ENCODE results near the gene SEC24C. TPM values are rescaled to one million over a fixed set of nuclear protein-coding genes. Genes with fewer than 3 reads are reported as not detected.

The SEC24C gene
- total RNA-seq, 2 donors from 2014 or later: 63.2 to 71.4 TPM

DNA sequence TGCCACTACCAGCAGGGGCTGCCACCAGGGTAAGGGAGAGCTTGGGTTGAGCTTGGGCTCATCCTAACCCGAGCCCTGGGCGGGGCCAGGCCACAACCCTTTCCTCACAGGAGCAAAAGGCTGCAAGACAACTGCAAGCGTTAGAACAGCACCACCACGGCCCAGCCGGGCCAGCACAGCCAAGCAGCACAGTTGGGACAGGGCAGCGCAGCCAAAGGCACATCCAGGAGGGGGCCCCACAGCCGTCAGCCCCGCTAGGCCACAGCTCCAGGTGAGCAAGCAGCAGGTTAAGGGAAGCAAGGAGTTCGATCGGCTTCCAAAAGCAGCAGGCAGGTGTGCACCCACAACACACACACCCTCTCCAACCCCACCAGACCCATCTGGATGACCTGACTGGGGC lies 74.2 kb downstream of the SEC24C start:
- Mint-ChIP-seq H3K9me3 (no peaks in the 10 kb centered on the region), H3K27ac (no peak overlapping the region), H3K36me3 (ENCODE audit: low read depth) (peaks cover 18% of the 10 kb centered on the region), H3K27me3 (ENCODE audit: insufficient read depth) (peaks cover 25% of the 10 kb centered on the region), H3K4me1 (peaks cover 40% of the 10 kb centered on the region), H3K4me3 (no peak overlapping the region)
- TF ChIP-seq, protein P1, sequence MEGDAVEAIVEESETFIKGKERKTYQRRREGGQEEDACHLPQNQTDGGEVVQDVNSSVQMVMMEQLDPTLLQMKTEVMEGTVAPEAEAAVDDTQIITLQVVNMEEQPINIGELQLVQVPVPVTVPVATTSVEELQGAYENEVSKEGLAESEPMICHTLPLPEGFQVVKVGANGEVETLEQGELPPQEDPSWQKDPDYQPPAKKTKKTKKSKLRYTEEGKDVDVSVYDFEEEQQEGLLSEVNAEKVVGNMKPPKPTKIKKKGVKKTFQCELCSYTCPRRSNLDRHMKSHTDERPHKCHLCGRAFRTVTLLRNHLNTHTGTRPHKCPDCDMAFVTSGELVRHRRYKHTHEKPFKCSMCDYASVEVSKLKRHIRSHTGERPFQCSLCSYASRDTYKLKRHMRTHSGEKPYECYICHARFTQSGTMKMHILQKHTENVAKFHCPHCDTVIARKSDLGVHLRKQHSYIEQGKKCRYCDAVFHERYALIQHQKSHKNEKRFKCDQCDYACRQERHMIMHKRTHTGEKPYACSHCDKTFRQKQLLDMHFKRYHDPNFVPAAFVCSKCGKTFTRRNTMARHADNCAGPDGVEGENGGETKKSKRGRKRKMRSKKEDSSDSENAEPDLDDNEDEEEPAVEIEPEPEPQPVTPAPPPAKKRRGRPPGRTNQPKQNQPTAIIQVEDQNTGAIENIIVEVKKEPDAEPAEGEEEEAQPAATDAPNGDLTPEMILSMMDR (conservative IDR thresholded peaks at IDR 0.05): peak; percentile 53
- DNase-seq: peak; percentile 81
- no peak overlapping the region for H3K9ac ChIP-seq (ENCODE audit: extremely low read depth, low read length, poor library complexity, severe bottlenecking)
- H3K4me3 ChIP-seq (ENCODE audit: low read length): no peak overlapping the region
- no peaks in the 10 kb centered on the region for H3K9me3 ChIP-seq (ENCODE audit: control insufficient read depth, low read length)
- 84 to 91% methylated on average over 7 to 10 of the region's 10 CpGs for WGBS, 2 experiments (ENCODE audit: insufficient coverage in 1 of 2, insufficient read length in 1 of 2)
- H3K27ac ChIP-seq (ENCODE audit: low read depth, low read length): no peak overlapping the region
- peaks cover 19% of the 10 kb centered on the region for H3K36me3 ChIP-seq (ENCODE audit: control insufficient read depth, insufficient read depth, low read length)
- H3K4me1 ChIP-seq (ENCODE audit: control insufficient read depth, insufficient read depth, low read length): peaks cover 34% of the 10 kb centered on the region
- H3K27me3 ChIP-seq (ENCODE audit: control insufficient read depth, insufficient read depth, low read length, poor library complexity, severe bottlenecking): peaks cover 14% of the 10 kb centered on the region

DNA sequence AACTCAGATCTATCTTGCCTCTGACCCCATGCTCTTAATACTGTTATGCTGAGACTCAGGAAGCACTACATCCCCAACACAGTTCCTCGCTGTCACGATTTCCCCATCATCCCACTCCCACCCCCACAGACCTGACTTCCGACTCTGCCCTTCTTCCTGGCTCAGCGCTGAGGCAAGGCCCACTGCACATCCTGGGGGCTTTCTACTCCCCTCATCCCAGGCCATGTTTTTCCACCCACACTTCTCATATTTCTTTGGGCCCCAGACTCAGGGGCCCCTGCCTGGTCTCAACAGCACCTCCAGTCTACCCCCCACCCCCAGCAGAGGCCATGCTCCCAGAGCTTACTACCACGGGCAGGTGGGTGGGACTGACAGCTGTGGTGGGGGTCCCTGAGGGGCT lies 74.9 kb downstream of the SEC24C start:
- Mint-ChIP-seq H3K4me1 (peaks cover 46% of the 10 kb centered on the region), H3K27me3 (ENCODE audit: insufficient read depth) (peaks cover 29% of the 10 kb centered on the region), H3K4me3 (no peak overlapping the region), H3K9me3 (no peaks in the 10 kb centered on the region), H3K36me3 (ENCODE audit: low read depth) (peaks cover 18% of the 10 kb centered on the region), H3K27ac (no peak overlapping the region)
- TF ChIP-seq, protein P1 (conservative IDR thresholded peaks at IDR 0.05): no peak
- no peak overlapping the region for H3K4me3 ChIP-seq (ENCODE audit: low read length)
- H3K4me1 ChIP-seq (ENCODE audit: control insufficient read depth, insufficient read depth, low read length): peaks cover 34% of the 10 kb centered on the region
- H3K27me3 ChIP-seq (ENCODE audit: control insufficient read depth, insufficient read depth, low read length, poor library complexity, severe bottlenecking): peaks cover 14% of the 10 kb centered on the region
- H3K27ac ChIP-seq (ENCODE audit: low read depth, low read length): no peak overlapping the region
- DNase-seq: no peak
- peaks cover 13% of the 10 kb centered on the region for H3K36me3 ChIP-seq (ENCODE audit: control insufficient read depth, insufficient read depth, low read length)
- H3K9me3 ChIP-seq (ENCODE audit: control insufficient read depth, low read length): no peaks in the 10 kb centered on the region
- no peak overlapping the region for H3K9ac ChIP-seq (ENCODE audit: extremely low read depth, low read length, poor library complexity, severe bottlenecking)
- 83 to 89% methylated on average over 3 to 5 of the region's 5 CpGs for WGBS, 2 experiments (ENCODE audit: insufficient coverage in 1 of 2, insufficient read length in 1 of 2)

DNA sequence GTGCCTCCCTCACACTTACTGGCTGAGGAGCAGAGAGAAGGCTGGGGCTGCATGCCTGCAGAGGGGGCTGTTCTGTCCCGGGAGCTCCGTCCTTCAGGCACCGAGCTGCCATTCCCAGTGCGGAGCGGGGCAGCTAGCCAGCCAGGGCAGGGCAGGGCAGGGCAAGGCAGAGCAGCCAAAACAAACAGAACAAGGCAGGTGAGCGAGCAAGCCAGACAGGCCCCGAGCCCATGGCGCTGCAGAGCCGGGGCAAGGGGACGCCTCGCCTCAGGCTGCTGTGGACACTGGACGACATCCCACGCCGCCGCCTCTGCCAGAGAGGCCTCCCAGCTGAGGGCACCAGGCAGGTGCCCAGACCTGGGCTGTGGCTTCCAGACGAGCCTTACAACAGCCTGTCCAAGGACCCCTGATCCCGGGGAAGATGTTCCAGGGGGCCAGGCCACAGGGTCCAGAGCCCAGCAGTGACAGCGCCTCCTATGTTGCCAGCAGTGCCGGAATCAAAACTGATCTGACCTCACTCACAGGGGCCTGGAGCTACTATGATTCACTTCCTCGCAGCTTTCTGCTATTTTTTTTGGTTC lies 75.4 kb downstream of the SEC24C start:
- H3K4me1 ChIP-seq (ENCODE audit: control insufficient read depth, insufficient read depth, low read length): peaks cover 34% of the 10 kb centered on the region
- peaks cover 34% of the 10 kb centered on the region for H3K27me3 Mint-ChIP-seq (ENCODE audit: insufficient read depth)
- TF ChIP-seq, protein P1 (conservative IDR thresholded peaks at IDR 0.05): peak; percentile 55
- no peak overlapping the region for H3K9ac ChIP-seq (ENCODE audit: extremely low read depth, low read length, poor library complexity, severe bottlenecking)
- peaks cover 14% of the 10 kb centered on the region for H3K27me3 ChIP-seq (ENCODE audit: control insufficient read depth, insufficient read depth, low read length, poor library complexity, severe bottlenecking)
- H3K36me3 Mint-ChIP-seq (ENCODE audit: low read depth): peaks cover 18% of the 10 kb centered on the region
- H3K4me1 Mint-ChIP-seq: peaks cover 48% of the 10 kb centered on the region
- DNase-seq: peak; percentile 79
- no peak overlapping the region for H3K4me3 ChIP-seq (ENCODE audit: low read length)
- no peak overlapping the region for H3K27ac Mint-ChIP-seq
- H3K36me3 ChIP-seq (ENCODE audit: control insufficient read depth, insufficient read depth, low read length): peaks cover 11% of the 10 kb centered on the region
- H3K27ac ChIP-seq (ENCODE audit: low read depth, low read length): no peak overlapping the region
- no peaks in the 10 kb centered on the region for H3K9me3 ChIP-seq (ENCODE audit: control insufficient read depth, low read length)
- no peaks in the 10 kb centered on the region for H3K9me3 Mint-ChIP-seq
- 93 to 96% methylated on average over 15 to 20 of the region's 20 CpGs for WGBS, 2 experiments (ENCODE audit: insufficient coverage in 1 of 2, insufficient read length in 1 of 2)
- no peak overlapping the region for H3K4me3 Mint-ChIP-seq

Other genes with a start within 250 kb of the SEC24C start
- gene PPP3CB, start 248.3 kb upstream of the SEC24C start, total RNA-seq: 10 to 100 TPM; 39.2 to 40.2 TPM
- 100 to 1,000 TPM in 1 of 2 donors, 10 to 100 TPM in 1; 89.5 to 110 TPM for gene USP54, start 153.0 kb upstream of the SEC24C start, total RNA-seq
- gene MYOZ1, start 102.9 kb upstream of the SEC24C start, total RNA-seq: 1 to 10 TPM; 1.6 to 2.4 TPM
- under 1 TPM; 0.11 to 0.20 TPM for gene SYNPO2L, start 88.3 kb upstream of the SEC24C start, total RNA-seq
- gene AGAP5, start 46.3 kb upstream of the SEC24C start, total RNA-seq: 10 to 100 TPM; 10.1 to 13.8 TPM
- 10 to 100 TPM; 37.6 to 49.3 TPM for gene CHCHD1, start 37.7 kb downstream of the SEC24C start, total RNA-seq
- gene ZSWIM8, start 41.2 kb downstream of the SEC24C start, total RNA-seq: 10 to 100 TPM; 75.9 to 79.8 TPM
- 10 to 100 TPM; 19.6 to 20.3 TPM for gene NDST2, start 67.2 kb downstream of the SEC24C start, total RNA-seq
- 10 to 100 TPM; 20.9 to 21.7 TPM for gene CAMK2G, start 130.2 kb downstream of the SEC24C start, total RNA-seq
- 1 to 10 TPM; 2.7 to 3.3 TPM for gene PLAU, start 166.8 kb downstream of the SEC24C start, total RNA-seq

Data from endodermal cell (in vitro differentiated cells).